Measurements from ENCODE around the gene SAMD4A. TPM values are rescaled to one million over a fixed set of nuclear protein-coding genes. Genes with fewer than 3 reads are reported as not detected.

Gene SAMD4A
- total RNA-seq, 2 donors from 2014 or later, result 1.9 to 8.0 TPM

GRCh38 chr14:54754623-54755386 lies 187.9 kb downstream of the SAMD4A start:
- Mint-ChIP-seq H3K4me3 (no peak overlapping the region), H3K36me3 (ENCODE audit: low read depth) (no peaks in the 10 kb centered on the region), H3K9me3 (no peaks in the 10 kb centered on the region), H3K4me1 (no peaks in the 10 kb centered on the region), H3K27me3 (ENCODE audit: insufficient read depth) (no peaks in the 10 kb centered on the region), H3K27ac (no peak overlapping the region)
- Histone ChIP-seq H3K36me3 (ENCODE audit: control insufficient read depth, insufficient read depth, low read length) (no peaks in the 10 kb centered on the region), H3K4me1 (ENCODE audit: control insufficient read depth, insufficient read depth, low read length) (no peaks in the 10 kb centered on the region), H3K4me3 (ENCODE audit: low read length) (no peak overlapping the region), H3K27me3 (ENCODE audit: control insufficient read depth, insufficient read depth, low read length, poor library complexity, severe bottlenecking) (no peaks in the 10 kb centered on the region), H3K27ac (ENCODE audit: low read depth, low read length) (no peak overlapping the region), H3K9ac (ENCODE audit: extremely low read depth, low read length, poor library complexity, severe bottlenecking) (no peak overlapping the region), H3K9me3 (ENCODE audit: control insufficient read depth, low read length) (no peaks in the 10 kb centered on the region)
- no peak for TF ChIP-seq CTCF (conservative IDR thresholded peaks at IDR 0.05)
- DNase-seq, result no peak
- 83 to 87% methylated on average over 9 to 11 of the region's 11 CpGs for WGBS, 2 experiments (ENCODE audit: insufficient coverage in 1 of 2, insufficient read length in 1 of 2)

GRCh38 chr14:54756656-54757392 lies 189.9 kb downstream of the SAMD4A start:
- Histone ChIP-seq H3K27me3 (ENCODE audit: control insufficient read depth, insufficient read depth, low read length, poor library complexity, severe bottlenecking) (no peaks in the 10 kb centered on the region), H3K9me3 (ENCODE audit: control insufficient read depth, low read length) (no peaks in the 10 kb centered on the region), H3K4me3 (ENCODE audit: low read length) (no peak overlapping the region), H3K9ac (ENCODE audit: extremely low read depth, low read length, poor library complexity, severe bottlenecking) (no peak overlapping the region), H3K27ac (ENCODE audit: low read depth, low read length) (no peak overlapping the region), H3K36me3 (ENCODE audit: control insufficient read depth, insufficient read depth, low read length) (no peaks in the 10 kb centered on the region), H3K4me1 (ENCODE audit: control insufficient read depth, insufficient read depth, low read length) (no peaks in the 10 kb centered on the region)
- no peak for TF ChIP-seq CTCF (conservative IDR thresholded peaks at IDR 0.05)
- no peak overlapping the region for H3K27ac Mint-ChIP-seq
- H3K27me3 Mint-ChIP-seq (ENCODE audit: insufficient read depth), result no peaks in the 10 kb centered on the region
- no peaks in the 10 kb centered on the region for H3K9me3 Mint-ChIP-seq
- 92% methylated on average over 3 of the region's 3 CpGs; no CpG with 5 or more reads in 1 of the 2 experiments for WGBS, 2 experiments (ENCODE audit: insufficient coverage in 1 of 2, insufficient read length in 1 of 2)
- no peaks in the 10 kb centered on the region for H3K36me3 Mint-ChIP-seq (ENCODE audit: low read depth)
- DNase-seq, result no peak
- no peak overlapping the region for H3K4me3 Mint-ChIP-seq
- H3K4me1 Mint-ChIP-seq, result no peaks in the 10 kb centered on the region

- Mint-ChIP-seq H3K27me3 (ENCODE audit: insufficient read depth) (no peaks in the 10 kb centered on the region), H3K4me3 (no peak overlapping the region), H3K9me3 (no peaks in the 10 kb centered on the region), H3K4me1 (no peaks in the 10 kb centered on the region), H3K27ac (no peak overlapping the region), H3K36me3 (ENCODE audit: low read depth) (peaks cover 2% of the 10 kb centered on the region)
- no peak for TF ChIP-seq CTCF (conservative IDR thresholded peaks at IDR 0.05)
- no peak for DNase-seq
- H3K4me3 ChIP-seq (ENCODE audit: low read length), result no peak overlapping the region
- H3K36me3 ChIP-seq (ENCODE audit: control insufficient read depth, insufficient read depth, low read length), result no peaks in the 10 kb centered on the region
- H3K27ac ChIP-seq (ENCODE audit: low read depth, low read length), result no peak overlapping the region
- WGBS, 2 experiments (ENCODE audit: insufficient coverage in 1 of 2, insufficient read length in 1 of 2), result 94 to 95% methylated on average over 7 to 9 of the region's 9 CpGs
- no peaks in the 10 kb centered on the region for H3K4me1 ChIP-seq (ENCODE audit: control insufficient read depth, insufficient read depth, low read length)
- no peak overlapping the region for H3K9ac ChIP-seq (ENCODE audit: extremely low read depth, low read length, poor library complexity, severe bottlenecking)
- no peaks in the 10 kb centered on the region for H3K9me3 ChIP-seq (ENCODE audit: control insufficient read depth, low read length)
- H3K27me3 ChIP-seq (ENCODE audit: control insufficient read depth, insufficient read depth, low read length, poor library complexity, severe bottlenecking), result no peaks in the 10 kb centered on the region
Observed at GRCh38 chr14:54758041-54758440, 191.1 kb downstream of the SAMD4A start.
